Stimulated activated CD8-positive, alpha-beta memory T cell treated with anti-CD3 and anti-CD28 coated beads, Interleukin-2, amount 100 ng/mL, for 48 hours (primary cell): ENCODE results near the gene GRAMD2B.

Experiments
- DNase-seq, 2 donors: peaks; one replicate each; pipeline ENCODE4 v3.0.0-alpha.2; 2020; ENCODE audit warnings: low read depth in 2 of 2

GRAMD2B gene

DNA sequence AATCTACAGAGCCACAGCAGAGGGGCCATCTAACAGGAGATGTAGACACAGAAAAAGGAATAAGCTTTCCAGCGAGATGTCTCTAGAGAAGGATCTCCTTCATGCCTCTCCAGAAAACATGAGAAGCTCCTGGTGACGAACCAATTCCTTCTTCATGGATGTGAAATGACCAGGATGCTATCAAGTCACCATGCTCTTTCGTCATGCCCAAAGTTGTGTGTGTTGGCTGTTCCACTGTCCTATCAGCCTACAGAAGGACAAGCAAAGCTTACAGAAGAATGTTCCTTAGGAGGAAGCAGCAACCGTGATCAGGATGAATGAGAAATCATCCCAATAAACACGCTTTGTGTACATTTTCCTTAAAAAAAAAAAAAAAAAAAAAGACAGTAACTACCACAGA is 117.4 kb downstream of the GRAMD2B start:
- no peak for DNase-seq

DNA sequence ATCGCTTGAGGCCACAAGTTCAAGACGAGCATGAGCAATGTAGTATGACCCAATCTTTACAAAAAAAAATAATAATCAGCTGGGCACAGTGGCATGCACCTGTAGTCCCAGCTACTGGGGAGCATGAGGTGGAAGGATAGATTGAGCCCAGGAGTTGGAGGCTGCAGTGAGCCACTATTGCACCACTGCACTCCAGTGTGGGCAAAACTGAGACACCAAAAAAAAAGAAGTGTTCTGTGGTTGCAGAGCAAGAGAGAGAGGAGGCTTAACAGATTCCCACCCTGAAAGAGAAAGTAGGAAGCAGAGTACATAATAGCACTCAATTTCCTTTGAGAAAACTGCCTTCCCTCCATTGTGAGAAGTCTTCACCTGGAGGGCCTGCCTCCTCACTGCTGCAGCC is 119.2 kb downstream of the GRAMD2B start:
- DNase-seq: no peak

GRCh38 chr5:126543009-126543408 is 119.8 kb downstream of the GRAMD2B start:
- DNase-seq: no peak

GRCh38 chr5:126543660-126544059 is 120.5 kb downstream of the GRAMD2B start:
- DNase-seq: no peak
